GM18505 (cell line): Measurements from ENCODE around the gene C5.
"Not testable (repeated sequence)": the region's sequence is repeated elsewhere in the genome, so short reads cannot be mapped to it uniquely, and the experiment has no call there.

Experiments
- ATAC-seq: cut with Tn5 transposase; IDR thresholded peaks from one replicate; pipeline ENCODE4 v1.9.1; 2021; ENCODE audit not compliant: unreplicated experiment
- POLR2A ChIP-seq: IDR thresholded peaks from 4 replicates; pipeline ENCODE4 v1.6.1; 2011; ENCODE audit warnings: borderline replicate concordance; ENCODE audit not compliant: insufficient read depth, insufficient read length; ENCODE audit errors: extremely low read depth

The C5 gene

GRCh38 chr9:121050128-121050988, at the start of gene C5:
C5 (minus strand) TSS chr9:121050275; CDS start chr9:121050246, 29 bp downstream.
- no peak for TF ChIP-seq POLR2A
- ATAC-seq = no peak

GRCh38 chr9:121098567-121099198, 48.6 kb upstream of the C5 start:
- TF ChIP-seq POLR2A = no peak
- no peak for ATAC-seq

- ATAC-seq = no peak
Measured at GRCh38 chr9:121095057-121095456, 45.0 kb upstream of the C5 start.

GRCh38 chr9:121090743-121091142, 40.7 kb upstream of the C5 start:
- not testable (repeated sequence) for ATAC-seq

More at GRCh38 chr9:121095057-121095456, 45.0 kb upstream of the C5 start:
- TF ChIP-seq POLR2A = no peak

GRCh38 chr9:121088576-121088975, 38.5 kb upstream of the C5 start:
- no peak for TF ChIP-seq POLR2A
- ATAC-seq = no peak

- ATAC-seq = no peak
- TF ChIP-seq POLR2A = no peak
Measured at GRCh38 chr9:121085661-121086060, 35.6 kb upstream of the C5 start.

- no peak for ATAC-seq
Measured at GRCh38 chr9:121082075-121082474, 32.0 kb upstream of the C5 start.

GRCh38 chr9:121075251-121076036, 25.4 kb upstream of the C5 start:
- ATAC-seq = peak; percentile 10
- TF ChIP-seq POLR2A = no peak

More at GRCh38 chr9:121082075-121082474, 32.0 kb upstream of the C5 start:
- no peak for TF ChIP-seq POLR2A

- peak; percentile 79 for TF ChIP-seq POLR2A
- ATAC-seq = peak; percentile 64
Measured at GRCh38 chr9:121074370-121075250, 24.5 kb upstream of the C5 start, which contains the start of gene CNTRL. CNTRL (plus strand) TSS chr9:121074955; CDS start chr9:121088327, 13,372 bp downstream.

- TF ChIP-seq POLR2A = no peak
- ATAC-seq = no peak
Measured at GRCh38 chr9:121073038-121073437, 23.0 kb upstream of the C5 start.

- ATAC-seq = no peak
- no peak for TF ChIP-seq POLR2A
Measured at GRCh38 chr9:121071756-121072421, 21.8 kb upstream of the C5 start.

GRCh38 chr9:121071370-121071755, 21.3 kb upstream of the C5 start:
- ATAC-seq = no peak
- TF ChIP-seq POLR2A = no peak
